HEK293T (cell line): ENCODE measurements around the gene RNASE7.
A peak's percentile ranks its signal among the peaks of the same experiment; 100 is the strongest.
"Not testable (repeated sequence)": the region's sequence is repeated elsewhere in the genome, so short reads cannot be mapped to it uniquely, and the experiment has no call there.

Experiments
- CTCF ChIA-PET: fragments of 350-600 bp; formaldehyde crosslinking; extraction: SDS; loops from one replicate; lab custom pipeline; 2021; ENCODE audit warnings: antibody characterized with exemption, inconsistent platforms; lab: Yijun Ruan, JAX
- POLR2A ChIA-PET: fragments of 350-600 bp; formaldehyde crosslinking; extraction: SDS; loops from one replicate; lab custom pipeline; 2020; ENCODE audit warnings: antibody characterized with exemption, inconsistent platforms; lab: Yijun Ruan, JAX
- DNase-seq: peaks from one replicate; pipeline ENCODE4 v3.0.0; 2012; ENCODE audit warnings: mixed read lengths; ENCODE audit errors: extremely low spot score
- ARNT ChIP-seq: fragments of 450-650 bp; IDR thresholded peaks from 2 replicates; pipeline ENCODE4 v1.6.1; 2017; ENCODE audit warnings: mild to moderate bottlenecking
- BHLHE40 ChIP-seq: fragments of 450-650 bp; IDR thresholded peaks from 2 replicates; pipeline ENCODE4 v1.6.1; 2016; ENCODE audit warnings: mild to moderate bottlenecking, moderate library complexity, borderline replicate concordance
- CTBP1 ChIP-seq: fragments of 450-650 bp; IDR thresholded peaks from 2 replicates; pipeline ENCODE4 v1.6.1; 2016; ENCODE audit warnings: borderline replicate concordance
- ELF4 ChIP-seq: fragments of 450-650 bp; IDR thresholded peaks from 2 replicates; pipeline ENCODE4 v1.6.1; 2017; ENCODE audit warnings: antibody characterized with exemption
- FOXA1 ChIP-seq: fragments of 450-650 bp; IDR thresholded peaks from 2 replicates; pipeline ENCODE4 v1.6.1; 2016; ENCODE audit warnings: mild to moderate bottlenecking
- FOXM1 ChIP-seq: fragments of 450-650 bp; IDR thresholded peaks from 2 replicates; pipeline ENCODE4 v1.6.1; 2017; ENCODE audit warnings: mild to moderate bottlenecking, borderline replicate concordance
- HDGF ChIP-seq: fragments of 450-650 bp; IDR thresholded peaks from 2 replicates; pipeline ENCODE4 v1.6.1; 2017; ENCODE audit warnings: antibody characterized with exemption, borderline replicate concordance
- L3MBTL2 ChIP-seq: fragments of 450-650 bp; conservative IDR thresholded peaks from 2 replicates; pipeline ENCODE4 v1.6.1; 2016; ENCODE audit warnings: mild to moderate bottlenecking
- LEF1 ChIP-seq: fragments of 450-650 bp; IDR thresholded peaks from 2 replicates; pipeline ENCODE4 v1.6.1; 2017; ENCODE audit warnings: mild to moderate bottlenecking, borderline replicate concordance
- NFRKB ChIP-seq: fragments of 450-650 bp; IDR thresholded peaks from 2 replicates; pipeline ENCODE4 v1.6.1; 2016; ENCODE audit warnings: mild to moderate bottlenecking, moderate library complexity
- PKNOX1 ChIP-seq: fragments of 450-650 bp; IDR thresholded peaks from 2 replicates; pipeline ENCODE4 v1.6.1; 2016
- SP1 ChIP-seq: fragments of 450-650 bp; IDR thresholded peaks from 2 replicates; pipeline ENCODE4 v1.6.1; 2017
- SUZ12 ChIP-seq: fragments of 450-650 bp; IDR thresholded peaks from 2 replicates; pipeline ENCODE4 v1.6.1; 2016; ENCODE audit warnings: mild to moderate bottlenecking
- TARDBP ChIP-seq: fragments of 450-650 bp; IDR thresholded peaks from 2 replicates; pipeline ENCODE4 v1.6.1; 2016
- ZNF384 ChIP-seq: fragments of 450-650 bp; IDR thresholded peaks from 2 replicates; pipeline ENCODE4 v1.6.1; 2016

RNASE7 gene

GRCh38 chr14:20998674-20999366, 43.3 kb upstream of the RNASE7 start, which contains the start of gene SLC39A2:
SLC39A2 (plus strand) TSS chr14:20999293; CDS start chr14:20999447, 154 bp downstream.
- ChIA-PET POLR2A (interaction anchor here (2.4 kb wide), 1 partner anchor 28 kb away, joined by 15 read pairs; no protein-coding TSS in a partner anchor), CTCF (interaction anchor here (0.5 to 3.5 kb wide), 6 partner anchors 10 to 111 kb away, joined by 3 to 26 read pairs (median 3); no protein-coding TSS in a partner anchor)
- no peak for TF ChIP-seq ARNT
- DNase-seq: peak; percentile 22

- ChIA-PET CTCF (interaction anchor here (0.9 to 3.5 kb wide), 5 partner anchors 9 to 93 kb away, joined by 3 to 26 read pairs (median 3); no protein-coding TSS in a partner anchor), POLR2A (interaction anchor here (0.6 to 2.4 kb wide), 2 partner anchors 28 to 29 kb away, joined by 3 to 15 read pairs; no protein-coding TSS in a partner anchor)
- no peak for DNase-seq
- TF ChIP-seq SP1: no peak
Measured at GRCh38 chr14:20999591-20999990, 42.6 kb upstream of the RNASE7 start.

GRCh38 chr14:21001218-21001617, 40.9 kb upstream of the RNASE7 start:
- ChIA-PET POLR2A (no interaction called here), CTCF (interaction anchor here (1.3 kb wide), 1 partner anchor 14 kb away, joined by 6 read pairs; no protein-coding TSS in a partner anchor)
- no peak for DNase-seq
- TF ChIP-seq TARDBP (no peak), FOXM1 (no peak), HDGF (no peak)

GRCh38 chr14:21003788-21004346, 38.3 kb upstream of the RNASE7 start:
- no peak for DNase-seq
- CTCF ChIA-PET: interaction anchor here (1.1 to 2.9 kb wide), 5 partner anchors 11 to 137 kb away, joined by 3 to 18 read pairs (median 5); partner anchors contain the start of gene ARHGEF40
- TF ChIP-seq FOXA1 (no peak), PKNOX1 (no peak), NFRKB (no peak), CTBP1 (no peak), BHLHE40 (no peak), ZNF384 (no peak), LEF1 (no peak), L3MBTL2 (no peak), HDGF (no peak)
- POLR2A ChIA-PET: no interaction called here

- DNase-seq, POLR2A ChIA-PET: not testable (repeated sequence)
- CTCF ChIA-PET: interaction anchor here (1.6 kb wide), 1 partner anchor 30 kb away, joined by 4 read pairs; no protein-coding TSS in a partner anchor
Measured at GRCh38 chr14:21009721-21010120, 32.4 kb upstream of the RNASE7 start.

- POLR2A ChIA-PET: interaction anchor here (1.3 kb wide), 1 partner anchor 40 kb away, joined by 4 read pairs; no protein-coding TSS in a partner anchor
- DNase-seq: no peak
- CTCF ChIA-PET: interaction anchor here (0.8 to 2.1 kb wide), 5 partner anchors 12 to 95 kb away, joined by 3 to 12 read pairs (median 3); partner anchors contain the start of gene SLC39A2
- TF ChIP-seq SP1: no peak
- no peak for TF ChIP-seq BHLHE40
- TF ChIP-seq ELF4: no peak
- no peak for TF ChIP-seq HDGF
- TF ChIP-seq FOXM1: no peak
- no peak for TF ChIP-seq CTBP1
- no peak for TF ChIP-seq TARDBP
- no peak for TF ChIP-seq SUZ12
- TF ChIP-seq NFRKB: no peak
- TF ChIP-seq ARNT: no peak
Measured at GRCh38 chr14:21011136-21011535, 31.0 kb upstream of the RNASE7 start.

- DNase-seq: peak; percentile 79
- CTCF ChIA-PET: interaction anchor here (0.6 to 4.7 kb wide), 28 partner anchors 9 to 362 kb away, joined by 3 to 98 read pairs (median 12); partner anchors contain the start of genes NDRG2, RNASE13 and SLC39A2
Measured at GRCh38 chr14:21014761-21015190, 27.4 kb upstream of the RNASE7 start.

More at GRCh38 chr14:21014761-21015190, 27.4 kb upstream of the RNASE7 start:
- TF ChIP-seq ELF4 (no peak), ZNF384 (no peak), TARDBP (no peak), SP1 (no peak), ARNT (no peak), NFRKB (no peak), PKNOX1 (peak; percentile 96), CTBP1 (no peak), FOXA1 (no peak)
- POLR2A ChIA-PET: interaction anchor here (0.9 to 2.1 kb wide), 12 partner anchors 9 to 90 kb away, joined by 3 to 18 read pairs (median 6); partner anchors contain the start of genes ARHGEF40, NDRG2 and RNASE7
